HG03457 (cell line): ENCODE data around the gene RASSF3.
A peak's percentile ranks its signal among the peaks of the same experiment; 100 is the strongest.
"Not testable (repeated sequence)": the region's sequence is repeated elsewhere in the genome, so short reads cannot be mapped to it uniquely, and the experiment has no call there.

Source experiments
- ATAC-seq: cut with Tn5 transposase; IDR thresholded peaks from one replicate; pipeline ENCODE4 v1.9.1; 2021; ENCODE audit warnings: moderate number of reproducible peaks; ENCODE audit not compliant: unreplicated experiment

The RASSF3 gene

GRCh38 chr12:64595863-64596793 lies 14.2 kb upstream of the RASSF3 start:
- ATAC-seq, result no peak

DNA sequence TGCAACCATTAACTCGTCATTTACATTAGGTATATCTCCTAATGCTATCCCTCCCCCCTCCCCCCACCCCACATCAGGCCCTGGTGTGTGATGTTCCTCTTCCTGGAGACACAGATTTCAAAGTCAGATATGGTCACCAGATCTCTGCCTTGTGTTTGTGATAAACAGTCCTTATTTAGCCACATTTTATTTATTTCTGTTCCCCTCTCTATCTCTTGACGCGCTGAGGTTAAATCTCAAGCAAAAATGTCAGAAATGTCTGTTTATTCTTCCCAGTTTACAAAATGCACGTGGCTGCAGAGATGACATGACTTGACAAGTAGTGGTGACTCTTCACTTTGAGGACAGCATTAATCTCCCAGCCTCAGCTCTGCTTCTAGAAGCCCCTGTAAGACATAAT lies 11.5 kb upstream of the RASSF3 start:
- no peak for ATAC-seq

- ATAC-seq, result no peak
Observed at GRCh38 chr12:64600164-64600561, 10.1 kb upstream of the RASSF3 start.

DNA sequence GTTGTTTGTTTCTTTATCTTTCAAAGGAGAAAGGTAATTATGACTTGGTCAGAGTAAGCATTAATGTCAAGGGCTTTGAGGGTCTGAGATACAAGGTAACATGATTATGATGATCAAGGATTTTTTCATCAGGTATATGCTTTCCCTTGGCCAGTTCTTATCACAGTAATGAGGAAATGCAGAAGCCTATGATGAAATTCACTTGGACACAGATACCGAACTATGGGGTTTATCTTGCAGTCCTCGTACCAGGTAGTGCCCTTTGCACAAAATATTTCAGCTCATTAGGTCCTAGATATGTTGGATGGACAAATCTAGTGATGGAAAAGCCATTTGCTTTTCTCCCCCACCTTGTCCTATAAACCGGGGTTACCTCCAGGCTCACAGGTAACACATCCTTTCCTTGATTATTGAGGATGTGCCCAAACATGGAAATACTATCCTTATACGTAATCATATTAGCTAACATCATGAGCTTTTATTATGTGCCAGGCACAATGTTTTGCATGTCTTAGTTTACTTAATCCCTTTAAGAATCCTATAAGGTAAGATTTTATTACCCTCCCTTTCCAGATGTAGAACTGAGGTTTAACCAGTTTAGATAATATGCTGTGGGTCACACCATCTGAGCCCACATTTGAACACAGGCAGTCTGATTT lies 7.0 kb upstream of the RASSF3 start:
- no peak for ATAC-seq

GRCh38 chr12:64608901-64609535 lies 1.3 kb upstream of the RASSF3 start:
- no peak for ATAC-seq

GRCh38 chr12:64609536-64610078 lies 688 bp upstream of the RASSF3 start:
- no peak for ATAC-seq

DNA sequence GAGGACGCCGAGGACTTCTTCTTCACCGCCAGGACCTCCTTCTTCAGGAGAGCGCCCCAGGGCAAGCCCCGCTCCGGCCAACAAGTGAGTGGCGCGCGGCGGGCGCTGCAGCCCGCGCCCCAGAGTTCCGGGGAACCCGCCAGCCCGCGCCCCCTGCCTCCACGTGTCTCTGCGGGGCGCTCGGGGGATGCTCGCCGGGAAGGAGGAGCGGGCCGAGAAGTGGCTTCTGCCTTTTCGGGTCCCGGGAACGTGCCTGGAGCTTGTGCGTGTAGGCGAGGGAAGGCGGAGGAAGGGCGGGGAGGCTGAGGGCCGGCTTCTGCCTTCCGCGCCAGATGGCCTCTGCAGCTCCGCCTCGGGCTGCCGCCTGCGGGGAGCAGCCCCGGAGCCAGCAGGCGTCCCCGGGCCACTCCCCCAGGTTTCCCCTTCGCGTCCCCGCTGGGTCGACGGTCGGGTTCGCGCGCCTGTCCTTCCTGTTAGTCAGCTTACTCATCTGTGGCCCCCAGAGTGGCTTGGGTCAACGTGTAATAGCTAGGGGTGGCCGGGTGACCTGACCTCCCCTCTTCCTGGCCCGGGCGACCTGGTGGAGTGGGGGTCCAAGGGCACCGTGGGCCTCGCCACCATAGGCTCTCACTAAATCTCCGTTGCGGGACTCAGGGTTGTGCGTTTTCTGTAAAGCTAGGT lies 505 bp downstream of the RASSF3 start:
- peak; percentile 43 for ATAC-seq

DNA sequence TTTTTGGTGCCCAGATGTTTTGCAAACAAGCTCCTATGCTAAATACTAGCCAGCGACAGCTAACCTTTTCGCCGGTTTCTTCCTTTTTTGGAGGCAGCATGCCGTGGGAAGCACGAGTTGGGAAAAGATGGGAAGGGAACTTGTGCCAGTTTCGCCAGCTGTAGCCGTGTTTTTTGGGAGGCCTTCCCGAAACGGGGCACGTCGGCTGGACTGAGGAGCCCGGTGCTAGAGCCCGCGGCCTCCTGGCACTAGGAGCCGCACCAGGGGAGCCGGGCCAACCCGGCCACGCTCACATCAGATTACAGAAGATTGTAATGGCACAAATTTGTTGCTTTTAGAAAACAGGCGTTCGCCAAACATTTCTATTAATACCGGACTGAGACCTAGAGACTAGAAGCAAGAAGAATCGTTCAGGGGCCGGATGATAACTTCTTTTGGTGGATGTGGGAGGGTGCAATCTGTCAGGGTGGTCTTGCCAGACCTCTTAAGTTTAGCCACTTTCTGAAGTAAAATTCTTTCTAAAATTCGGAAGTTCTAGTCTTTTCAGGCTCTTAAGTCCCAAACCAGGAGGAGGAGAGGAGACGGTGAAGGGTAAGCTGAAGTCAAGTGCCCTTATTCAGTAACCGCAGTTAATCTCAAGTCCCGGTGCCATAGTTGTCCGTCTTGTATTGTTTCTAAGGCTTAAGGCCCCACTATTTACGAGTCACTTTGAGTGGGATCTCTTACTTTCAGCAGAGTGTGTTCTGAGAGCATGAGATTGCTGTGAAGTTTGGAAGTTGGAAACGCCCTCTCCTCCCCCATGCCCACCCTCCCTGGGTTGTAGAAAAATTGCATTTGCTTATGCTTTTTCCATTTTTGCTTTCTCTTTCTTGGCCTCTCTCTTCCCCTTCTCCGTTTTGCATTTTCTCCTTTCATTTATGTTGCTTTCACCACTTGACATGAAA lies 1.3 kb downstream of the RASSF3 start:
- ATAC-seq, result no peak

- no peak for ATAC-seq
Observed at GRCh38 chr12:64612843-64613242, 2.5 kb downstream of the RASSF3 start.

GRCh38 chr12:64613775-64614398 lies 3.6 kb downstream of the RASSF3 start:
- ATAC-seq, result not testable (repeated sequence)

GRCh38 chr12:64616201-64616600 lies 5.9 kb downstream of the RASSF3 start:
- no peak for ATAC-seq

GRCh38 chr12:64618953-64619590 lies 8.8 kb downstream of the RASSF3 start:
- ATAC-seq, result peak; percentile 40

- ATAC-seq, result peak; percentile 43
Observed at GRCh38 chr12:64621257-64621942, 11.1 kb downstream of the RASSF3 start.

GRCh38 chr12:64624035-64624434 lies 13.7 kb downstream of the RASSF3 start:
- ATAC-seq, result no peak

- ATAC-seq, result peak; percentile 40
Observed at GRCh38 chr12:64625243-64626077, 15.2 kb downstream of the RASSF3 start.

GRCh38 chr12:64626588-64626987 lies 16.3 kb downstream of the RASSF3 start:
- not testable (repeated sequence) for ATAC-seq

DNA sequence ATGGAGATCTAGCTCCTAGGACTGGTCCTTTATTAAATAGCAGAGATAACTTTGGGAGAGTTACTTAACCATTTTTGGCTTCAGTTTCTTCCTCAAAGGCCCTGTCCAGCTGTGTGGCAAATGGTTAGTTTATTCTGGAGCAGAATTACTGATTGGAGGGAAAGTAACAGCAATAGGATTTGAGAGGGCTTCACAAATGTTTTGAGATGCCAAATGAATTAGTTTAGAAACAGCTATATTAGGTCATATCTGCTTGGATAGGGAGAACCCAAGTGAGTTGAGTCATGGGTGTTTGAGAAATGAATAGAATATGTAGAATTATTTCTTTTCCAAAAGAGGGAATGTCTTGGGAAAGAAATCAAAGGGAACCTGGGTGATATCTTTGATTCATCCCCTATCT lies 17.5 kb downstream of the RASSF3 start:
- ATAC-seq, result no peak
